GM19240 (cell line): ENCODE measurements around the gene ZNF45.
"Not testable (repeated sequence)": the region's sequence is repeated elsewhere in the genome, so short reads cannot be mapped to it uniquely, and the experiment has no call there.

ENCODE experiments used
- DNase-seq: peaks from one replicate; pipeline ENCODE4 v3.0.0; 2011; ENCODE audit warnings: low spot score; ENCODE audit not compliant: insufficient read length

Gene ZNF45

DNA sequence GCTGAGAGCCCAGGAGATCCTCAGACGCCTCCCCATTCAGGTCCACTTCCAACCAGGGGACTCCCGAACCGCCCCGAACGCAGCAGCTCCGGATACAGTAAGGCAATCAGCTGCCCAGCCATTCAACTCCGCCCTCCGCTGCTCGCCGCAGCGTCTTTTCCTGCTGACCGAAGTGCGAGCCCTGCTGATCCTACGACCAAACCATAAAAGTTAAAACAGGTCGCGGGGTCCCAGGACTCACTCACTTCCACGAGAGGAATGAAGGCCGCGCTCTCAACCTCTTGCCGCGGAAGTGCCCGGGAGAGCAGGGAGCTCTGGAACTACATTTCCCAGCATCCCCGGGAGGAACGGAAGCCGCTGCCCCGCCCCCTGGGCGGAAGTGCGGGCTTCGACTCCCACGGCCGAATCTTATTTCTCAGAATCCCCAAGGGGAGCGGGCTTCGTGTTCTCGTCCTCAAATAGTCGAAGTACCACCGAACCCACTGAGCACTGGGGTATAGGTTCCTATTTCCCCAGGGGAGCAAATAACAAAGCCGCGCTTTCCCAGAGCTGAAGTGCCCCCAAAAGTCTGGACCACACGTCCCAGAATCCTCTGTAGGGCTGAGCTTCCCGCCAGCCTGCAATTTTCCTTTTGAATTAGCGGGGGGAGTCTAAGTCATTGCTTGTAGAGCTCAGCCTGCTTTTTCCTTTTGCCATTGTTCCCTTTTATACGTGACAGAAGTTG is at the start of gene ZNF45:
ZNF45 (minus strand) TSS at position 298 of the 724 bp plus-strand sequence. CDS start 13,097 bp downstream, outside the sequence.
- DNase-seq: peak; percentile 87

GRCh38 chr19:43984687-43985000 is 49.6 kb upstream of the ZNF45 start:
- DNase-seq: no peak

- peak; percentile 47 for DNase-seq
Measured at GRCh38 chr19:43983912-43984686, 49.0 kb upstream of the ZNF45 start, which contains the start of gene ZNF155. TSS of gene ZNF155 (plus strand) at chr19:43984188. CDS start at chr19:43988544, 4,356 bp downstream.

- DNase-seq: no peak
Measured at GRCh38 chr19:43983544-43983911, 48.4 kb upstream of the ZNF45 start.

- no peak for DNase-seq
Measured at GRCh38 chr19:43976732-43977131, 41.6 kb upstream of the ZNF45 start.

GRCh38 chr19:43966079-43966694 is 31.1 kb upstream of the ZNF45 start:
- no peak for DNase-seq

DNA sequence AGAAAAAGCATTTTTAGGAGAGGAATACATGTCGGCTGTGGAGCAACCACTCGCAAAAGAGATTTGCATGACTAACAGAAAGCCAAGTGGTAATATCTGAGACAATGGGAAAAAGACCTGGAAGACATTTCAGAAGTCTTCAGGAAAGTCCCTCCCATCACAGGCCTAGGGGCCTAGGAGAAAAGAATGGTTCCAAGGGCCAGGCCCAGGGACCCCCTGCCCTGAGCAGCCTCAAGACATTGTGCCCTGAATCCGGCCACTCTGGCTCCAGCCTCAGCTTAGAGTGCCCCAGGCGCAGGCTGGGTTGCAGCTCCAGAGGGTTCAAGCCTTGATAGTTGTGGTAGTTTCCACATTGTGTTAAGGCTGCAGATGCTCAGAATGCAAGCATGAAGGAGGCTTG is 25.3 kb upstream of the ZNF45 start:
- no peak for DNase-seq

DNA sequence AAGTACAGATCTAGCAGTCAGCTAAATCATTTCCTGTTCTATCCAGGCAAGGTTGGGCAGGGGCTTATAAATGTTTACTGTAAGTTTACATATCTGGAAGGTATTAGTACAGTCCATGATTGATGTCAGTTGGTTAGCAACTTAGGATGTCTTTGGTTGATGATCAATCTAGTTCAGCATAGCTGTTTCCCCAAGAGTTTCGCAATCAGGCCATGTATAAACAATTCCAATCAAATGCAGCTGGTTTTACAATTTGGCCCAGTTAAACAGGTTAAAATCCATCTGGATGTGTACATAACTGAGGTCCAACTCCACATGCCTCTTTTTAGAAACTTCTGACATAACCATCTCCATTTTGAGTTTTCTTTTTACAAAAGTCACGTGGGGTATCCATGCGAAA is 22.8 kb upstream of the ZNF45 start:
- no peak for DNase-seq

GRCh38 chr19:43956827-43957226 is 21.7 kb upstream of the ZNF45 start:
- no peak for DNase-seq

DNA sequence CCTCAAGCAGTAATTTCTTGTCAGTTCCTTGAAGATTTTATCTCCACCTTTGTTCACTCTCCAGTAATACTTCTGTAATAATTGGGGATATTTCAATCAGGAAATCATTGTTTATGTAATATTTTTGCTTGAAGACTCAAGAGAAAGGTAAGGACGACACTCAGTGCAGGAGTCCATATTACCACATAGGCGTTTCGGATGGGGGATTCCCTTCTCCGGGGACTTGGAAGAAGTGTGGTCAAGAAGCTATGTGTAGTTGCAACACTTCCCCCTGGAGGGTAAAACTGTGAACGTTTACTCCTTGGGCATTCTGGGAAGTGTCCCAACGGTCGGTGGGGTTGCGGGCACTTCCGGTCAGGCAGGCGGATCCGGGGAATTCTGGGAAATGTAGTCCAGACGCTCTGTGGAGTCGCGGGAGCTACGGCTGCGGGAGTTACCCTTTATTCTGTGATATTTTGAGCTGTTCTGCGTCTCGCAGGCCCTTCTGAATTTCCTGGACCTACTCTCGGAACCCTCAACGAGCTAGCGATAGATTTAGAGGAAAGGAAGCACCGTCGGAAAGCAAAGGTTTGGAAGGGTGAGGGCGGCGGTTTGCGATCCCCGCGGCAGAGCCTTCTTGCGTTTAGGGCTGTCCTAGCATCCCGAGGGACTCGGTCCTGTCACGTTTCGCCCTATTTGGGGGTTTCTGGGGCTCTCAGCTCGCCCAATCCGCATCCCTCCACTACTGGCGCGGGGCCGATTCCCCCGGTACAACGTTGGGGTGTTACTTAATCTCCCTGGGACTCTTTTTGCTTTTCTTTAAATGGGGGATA is 16.0 kb upstream of the ZNF45 start, which contains the start of gene ZNF221:
ZNF221 (plus strand) TSS at position 395 of the 812 bp plus-strand sequence. CDS start 11,499 bp downstream, outside the sequence.
- peak; percentile 63 for DNase-seq

DNA sequence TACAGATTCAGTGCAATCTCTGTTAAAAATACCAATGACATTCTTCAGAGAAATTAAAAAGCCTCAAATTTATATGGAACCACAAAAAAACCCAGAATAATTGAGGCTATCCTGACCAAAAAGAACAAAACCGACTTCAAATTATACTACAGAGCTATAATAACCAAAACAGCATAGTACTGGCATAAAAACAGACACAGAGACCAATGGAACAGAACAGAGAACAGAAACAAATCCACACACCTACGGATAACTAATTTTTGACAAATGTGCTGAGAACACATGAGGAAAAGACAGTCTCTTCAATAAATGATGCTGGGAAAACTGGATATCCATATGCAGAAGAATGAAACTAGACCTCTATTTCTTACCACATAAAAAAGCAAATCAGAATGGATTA is 14.7 kb upstream of the ZNF45 start:
- not testable (repeated sequence) for DNase-seq

- DNase-seq: not testable (repeated sequence)
Measured at GRCh38 chr19:43947412-43947811, 12.3 kb upstream of the ZNF45 start.

DNA sequence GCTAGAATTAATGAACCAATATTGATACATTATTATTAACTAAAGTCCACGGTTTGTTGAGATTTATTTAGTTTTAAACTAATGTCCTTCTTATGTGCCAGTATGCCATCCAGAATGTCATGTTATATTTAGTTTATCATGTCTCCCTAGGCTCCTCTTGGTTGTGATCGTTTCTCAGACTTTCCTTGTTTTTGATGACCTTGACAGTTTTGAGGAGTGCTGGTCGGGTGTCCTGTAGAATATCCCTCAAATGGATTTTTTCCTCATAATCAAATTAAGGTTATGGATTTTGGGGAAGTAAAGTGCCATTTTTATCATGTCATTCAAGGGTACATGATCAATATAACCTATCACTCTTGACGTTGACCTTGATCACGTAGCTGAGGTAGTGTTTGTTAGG is 6.1 kb upstream of the ZNF45 start:
- DNase-seq: no peak

DNA sequence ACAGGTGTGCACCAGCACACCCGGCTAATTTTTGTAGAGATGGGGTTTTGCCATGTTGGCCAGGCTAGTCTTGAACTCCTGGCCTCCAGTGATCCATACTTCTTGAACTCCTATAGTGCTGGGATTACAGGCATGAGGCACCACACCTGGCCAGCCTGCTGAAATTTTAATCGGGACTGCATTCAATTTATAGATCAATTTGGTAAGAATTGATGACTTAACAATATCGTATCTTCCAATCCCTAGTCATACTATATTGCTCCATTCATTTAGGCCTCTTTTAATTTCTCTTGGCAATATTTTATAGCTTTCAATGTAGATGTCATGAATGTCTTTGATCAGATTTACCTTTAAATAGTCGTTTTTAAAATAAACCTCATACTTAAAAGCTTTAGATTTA is 5.6 kb upstream of the ZNF45 start:
- DNase-seq: no peak

DNA sequence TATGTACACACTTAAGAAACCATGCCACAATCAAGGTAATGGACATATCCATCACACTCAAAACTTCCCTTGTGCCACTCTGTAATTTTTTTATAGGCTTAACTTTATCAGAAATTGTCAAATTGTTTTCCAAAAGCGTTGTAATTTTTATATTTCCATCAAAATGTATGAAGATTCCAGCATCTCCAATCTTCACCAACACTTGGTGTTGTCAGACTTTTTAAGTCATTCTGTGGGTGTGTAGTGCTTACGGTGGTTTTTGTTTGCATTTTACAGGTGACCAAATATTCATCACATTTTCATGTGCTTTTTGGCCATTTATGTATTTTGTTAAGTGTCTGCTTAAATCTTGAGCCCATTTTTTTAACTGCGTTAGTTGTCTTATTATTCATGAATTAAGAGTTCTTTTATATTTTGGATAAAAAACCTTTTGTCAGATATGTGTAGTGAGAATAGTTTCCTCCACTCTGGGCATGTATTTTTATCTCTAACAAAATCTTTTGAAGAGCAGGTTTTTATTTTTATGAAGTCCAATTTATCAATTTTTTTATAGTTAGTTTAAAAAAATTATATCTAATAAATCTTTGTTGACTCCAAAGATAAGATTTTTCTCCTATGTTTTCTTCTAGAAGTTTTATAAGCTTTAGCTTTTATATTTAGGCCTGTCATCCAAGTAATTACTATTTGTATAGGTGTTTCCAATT is 4.6 kb upstream of the ZNF45 start:
- no peak for DNase-seq

DNA sequence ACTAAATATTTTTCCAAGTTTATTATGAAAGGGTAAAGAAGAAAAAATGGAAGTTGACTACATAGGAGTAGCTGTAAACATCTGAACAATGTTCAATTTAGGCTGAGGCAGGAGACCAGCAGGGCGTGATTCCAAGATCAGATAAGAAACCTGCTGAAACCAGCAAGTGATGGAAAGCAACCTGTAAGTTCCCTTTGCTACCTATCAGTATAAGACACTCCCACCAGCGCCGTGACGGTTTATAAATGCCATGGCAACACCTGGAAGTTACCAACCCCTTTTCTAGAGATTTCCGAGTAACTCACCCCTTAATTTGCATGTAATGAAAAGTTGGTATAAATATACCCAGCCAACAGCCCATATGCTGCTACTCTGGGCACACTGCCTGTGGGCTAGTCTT is 1.1 kb upstream of the ZNF45 start:
- DNase-seq: no peak

DNA sequence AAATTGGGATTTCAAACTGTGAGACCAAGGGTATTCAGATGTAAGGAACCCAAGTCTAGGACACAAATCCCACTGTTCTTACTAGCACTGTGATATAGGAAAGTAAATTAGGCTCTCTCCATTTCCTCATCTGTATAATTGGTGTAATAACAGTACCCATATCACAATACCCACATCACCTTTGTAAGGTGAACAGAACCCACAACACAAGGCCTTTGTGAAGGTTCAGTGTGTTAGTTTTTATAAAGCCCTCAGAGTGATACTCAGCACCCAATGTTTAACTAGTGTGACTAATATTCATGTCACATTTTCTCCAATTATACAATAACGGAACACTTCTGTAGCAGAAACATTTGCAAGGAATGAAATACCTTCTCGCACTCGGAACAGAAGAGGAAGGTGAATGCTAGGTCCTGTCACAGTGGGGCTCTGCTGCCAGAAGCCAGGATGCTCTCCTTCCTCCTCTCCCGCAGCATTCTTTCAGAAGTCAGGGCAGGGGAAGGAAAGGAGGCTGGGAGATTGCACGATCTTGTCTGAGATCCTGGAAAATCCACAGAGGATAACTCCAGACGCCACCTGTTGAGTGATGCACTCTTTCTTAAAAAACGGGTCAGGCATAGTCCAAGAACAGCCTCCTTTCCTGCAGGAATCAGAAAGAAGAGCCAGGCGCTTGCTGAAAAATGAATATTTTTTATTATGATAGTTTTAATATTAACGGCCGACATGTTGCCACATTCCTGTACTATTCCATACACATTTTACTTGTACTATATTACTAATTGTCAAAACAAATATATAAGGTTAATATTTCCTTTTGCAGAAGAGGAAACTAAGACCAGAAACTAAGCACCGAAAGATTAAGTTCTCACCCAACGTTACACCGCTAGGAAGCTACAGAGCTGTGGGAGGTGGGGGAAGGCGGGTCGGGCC is 762 bp downstream of the ZNF45 start:
- DNase-seq: no peak

- DNase-seq: no peak
Measured at GRCh38 chr19:43928820-43929219, 6.3 kb downstream of the ZNF45 start.

DNA sequence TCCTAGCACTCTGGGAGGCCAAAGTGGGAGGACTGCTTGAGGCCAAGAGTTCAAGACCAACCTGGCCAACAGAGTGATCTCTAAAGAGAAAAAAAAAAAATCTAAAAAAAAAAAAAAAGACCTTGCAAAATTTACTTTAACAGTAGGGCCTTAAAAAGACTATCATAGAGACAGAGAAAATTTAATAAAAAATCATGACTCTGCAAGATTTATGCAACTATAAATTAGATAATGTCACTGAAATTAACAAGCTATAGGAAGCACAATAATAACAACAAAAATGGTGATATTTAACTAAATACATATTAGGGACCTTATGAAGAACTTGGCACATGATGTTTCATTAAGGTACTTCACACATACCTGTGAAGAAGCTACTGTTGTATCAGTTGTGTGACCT is 11.2 kb downstream of the ZNF45 start:
- DNase-seq: no peak

GRCh38 chr19:43914051-43914450 is 21.0 kb downstream of the ZNF45 start:
- no peak for DNase-seq
